HK-2 (cell line): ENCODE data around the gene PTPRM.

Experiments used
- DNase-seq: peaks from one replicate; pipeline ENCODE4 v3.0.0-alpha.2; 2018; ENCODE audit not compliant: unreplicated experiment

PTPRM gene

DNA sequence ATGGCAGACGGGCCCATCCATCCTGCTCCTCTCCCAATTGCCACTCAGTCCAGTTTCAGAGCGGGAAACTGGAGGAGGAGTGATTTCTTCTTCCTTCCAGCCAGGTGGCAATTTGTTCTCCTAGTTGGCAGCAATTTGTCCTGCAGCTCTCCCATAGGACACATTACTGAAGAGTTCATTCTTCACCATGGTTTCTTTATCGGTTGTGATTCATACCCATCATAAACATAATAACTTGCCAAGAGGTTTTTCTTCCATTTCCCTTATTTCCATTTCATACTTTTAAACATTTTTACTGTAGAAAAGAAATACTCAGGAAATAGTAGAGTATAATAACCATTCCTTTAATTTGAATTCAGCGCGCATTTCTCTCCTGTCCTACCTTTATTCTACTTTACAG is 664.2 kb downstream of the PTPRM start:
- no peak for DNase-seq

DNA sequence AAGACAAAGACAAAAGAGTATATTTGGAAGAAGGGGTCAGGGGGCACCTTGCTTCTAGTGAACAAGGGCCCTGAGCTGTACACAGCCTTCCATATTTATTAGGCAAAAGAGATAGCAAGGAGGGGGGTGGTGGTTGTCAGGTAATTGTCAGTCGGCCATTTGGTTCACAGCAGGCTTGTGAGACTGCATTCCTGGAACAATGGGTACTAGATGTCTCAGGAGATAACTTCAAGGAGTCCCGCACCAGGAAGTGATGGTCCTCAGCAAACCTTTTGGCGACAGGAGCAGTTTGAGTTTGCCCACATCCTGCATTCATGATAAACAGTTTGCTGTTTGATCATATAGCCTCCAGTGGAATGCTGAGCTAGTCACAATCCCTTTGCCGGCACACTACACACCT is 665.7 kb downstream of the PTPRM start:
- no peak for DNase-seq

DNA sequence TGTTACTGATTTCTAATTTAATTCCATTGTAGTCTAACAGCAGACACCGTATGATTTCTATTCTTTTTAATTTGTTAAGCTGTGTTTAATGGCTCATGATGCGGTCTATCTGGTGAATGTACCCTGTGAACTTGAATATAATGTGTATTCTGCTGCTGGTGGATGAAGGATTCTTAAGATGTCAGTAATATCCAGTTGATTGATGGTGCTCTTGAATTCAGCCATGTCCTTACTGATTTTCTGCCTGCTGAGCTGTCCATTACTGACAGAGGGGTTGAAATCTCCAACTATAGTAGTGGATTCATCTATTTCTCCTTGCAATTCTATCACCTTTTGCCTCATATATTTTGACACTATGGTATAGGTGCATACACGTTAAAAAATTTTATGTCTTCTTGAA is 668.8 kb downstream of the PTPRM start:
- no peak for DNase-seq

DNA sequence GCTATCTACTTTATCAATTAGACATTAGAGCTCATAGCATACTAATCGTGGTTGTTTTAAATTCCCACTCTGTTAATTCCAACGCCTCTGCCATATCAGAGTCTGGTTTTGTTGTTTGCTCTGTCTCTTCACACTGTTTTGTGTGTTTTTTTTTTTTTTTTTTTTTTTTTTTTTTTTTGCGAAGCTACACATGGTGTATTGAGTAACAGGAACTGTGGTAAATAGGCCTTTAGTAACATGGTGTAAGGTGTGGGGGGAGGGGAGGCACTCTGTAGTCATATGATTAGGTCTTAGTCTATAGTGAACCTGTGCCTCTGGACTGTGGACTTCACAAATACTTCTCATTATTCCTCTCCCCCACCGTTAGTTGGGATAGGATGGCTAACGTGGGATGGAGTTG is 671.4 kb downstream of the PTPRM start:
- no peak for DNase-seq

DNA sequence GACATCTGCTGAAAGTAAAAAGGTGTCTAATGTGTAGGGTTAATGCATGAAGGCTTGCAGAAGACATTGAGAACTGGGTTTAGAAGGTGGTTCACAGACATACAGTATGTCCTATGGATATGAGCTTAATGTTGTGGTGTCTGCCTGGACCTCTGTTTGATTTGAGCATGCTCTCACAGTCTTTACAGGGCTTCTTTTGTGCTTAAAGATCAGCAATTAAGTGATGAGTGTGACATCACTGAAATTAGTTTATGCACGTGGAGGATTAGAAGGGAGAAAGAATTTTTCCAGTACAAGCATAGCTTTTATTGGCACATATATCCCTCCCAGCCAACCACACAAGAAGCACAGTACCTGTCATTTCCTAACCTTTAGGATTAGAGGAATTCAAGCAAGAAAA is 674.6 kb downstream of the PTPRM start:
- no peak for DNase-seq

DNA sequence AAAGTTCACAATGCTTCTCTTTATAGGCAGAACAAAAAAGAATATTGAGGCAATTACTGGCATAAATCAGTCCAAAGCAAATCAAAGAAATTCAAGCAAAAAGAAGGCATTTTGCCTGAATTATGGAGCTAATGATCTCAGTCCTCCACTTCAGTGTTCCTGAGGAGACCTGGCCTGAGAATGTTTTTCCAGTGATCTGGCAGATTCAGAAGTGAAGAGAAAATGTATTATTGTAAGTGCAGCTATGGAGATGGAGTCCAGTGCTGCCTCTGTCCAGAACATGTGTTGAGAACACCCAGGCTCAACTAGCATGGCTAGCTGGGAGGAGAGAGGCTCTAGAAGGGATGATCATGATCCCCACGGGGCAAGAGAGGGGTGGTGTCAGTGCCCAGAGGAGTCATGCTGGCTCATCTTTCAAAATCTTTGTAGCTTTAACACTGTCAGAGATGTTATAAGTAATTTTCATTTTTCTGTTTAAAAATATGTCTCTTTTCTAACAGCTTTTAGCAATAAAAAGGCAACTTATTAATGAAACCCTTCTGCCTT is 675.1 kb downstream of the PTPRM start:
- DNase-seq, result no peak

DNA sequence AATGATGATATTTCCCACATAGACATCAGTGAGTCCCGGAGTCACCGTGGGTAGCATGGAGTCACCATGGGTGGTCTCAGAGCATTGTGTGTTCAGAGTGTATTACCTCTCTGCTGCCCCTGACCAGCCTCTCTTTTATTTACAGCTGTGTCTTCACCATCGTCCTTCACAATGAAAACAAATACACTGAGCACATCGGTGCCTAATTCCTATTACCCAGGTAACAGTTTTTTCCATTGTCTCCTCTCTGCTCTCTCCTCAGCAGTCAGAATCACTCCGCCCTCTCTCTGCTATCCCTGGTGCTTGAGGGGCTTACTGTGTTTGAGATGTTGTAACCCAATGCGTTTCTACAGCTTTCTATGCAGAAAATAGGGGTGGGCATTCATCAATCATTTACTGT is 680.6 kb downstream of the PTPRM start:
- DNase-seq, result no peak

DNA sequence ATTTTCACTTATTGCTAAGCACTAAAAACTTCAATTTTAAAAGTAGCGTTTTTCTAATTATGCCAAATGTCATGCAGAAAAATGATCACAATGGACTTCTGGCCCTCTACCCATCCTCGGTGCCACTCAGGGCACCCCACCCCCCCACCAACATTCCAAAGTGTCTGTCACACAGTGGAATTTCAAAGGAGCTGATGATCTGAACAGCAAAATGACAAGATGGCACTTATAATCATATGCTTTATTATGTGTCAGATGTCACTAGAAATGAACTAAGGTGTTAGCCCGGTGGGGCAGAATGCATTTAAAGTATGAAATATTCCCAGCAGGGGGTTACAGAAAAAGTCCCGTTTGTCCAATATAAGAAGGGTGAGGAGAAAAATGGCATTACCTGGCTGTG is 681.5 kb downstream of the PTPRM start:
- no peak for DNase-seq

DNA sequence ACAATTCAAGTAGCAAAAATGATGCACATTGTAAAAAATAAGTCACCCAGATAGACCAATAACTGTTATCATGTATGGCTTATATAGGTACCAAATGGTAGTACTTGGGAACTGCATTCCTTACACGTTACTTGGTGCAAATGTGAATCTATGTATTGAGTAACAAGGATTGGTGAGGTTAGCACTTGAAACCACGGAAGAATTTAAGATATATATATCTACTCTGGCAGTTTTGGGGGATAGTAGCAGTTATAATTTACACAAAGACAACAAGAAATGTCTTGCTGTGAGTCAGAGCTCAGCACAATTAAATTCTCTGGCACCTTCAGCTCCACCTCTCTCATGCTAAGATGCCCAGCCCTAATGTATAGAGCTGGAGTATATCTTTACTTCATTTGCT is 682.7 kb downstream of the PTPRM start:
- DNase-seq, result no peak

DNA sequence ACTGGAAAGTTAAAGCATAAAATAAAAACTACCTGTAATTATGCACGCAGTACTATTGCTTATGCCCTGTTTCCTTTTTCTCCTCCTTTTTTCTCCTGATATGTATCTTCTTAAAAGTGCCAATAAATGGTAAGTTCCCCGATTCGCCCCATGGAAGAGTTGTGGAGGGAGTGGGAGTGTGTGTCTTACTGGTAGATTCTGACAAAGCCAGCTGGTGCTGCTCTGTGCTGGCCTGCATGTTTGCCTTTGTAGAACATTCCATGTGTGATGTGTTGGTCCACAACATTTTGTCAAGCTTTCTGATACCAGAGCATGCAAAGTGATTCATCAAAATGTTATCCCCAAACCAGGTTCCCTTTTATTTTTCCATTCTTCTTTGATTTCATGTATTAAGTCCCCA is 685.3 kb downstream of the PTPRM start:
- no peak for DNase-seq

DNA sequence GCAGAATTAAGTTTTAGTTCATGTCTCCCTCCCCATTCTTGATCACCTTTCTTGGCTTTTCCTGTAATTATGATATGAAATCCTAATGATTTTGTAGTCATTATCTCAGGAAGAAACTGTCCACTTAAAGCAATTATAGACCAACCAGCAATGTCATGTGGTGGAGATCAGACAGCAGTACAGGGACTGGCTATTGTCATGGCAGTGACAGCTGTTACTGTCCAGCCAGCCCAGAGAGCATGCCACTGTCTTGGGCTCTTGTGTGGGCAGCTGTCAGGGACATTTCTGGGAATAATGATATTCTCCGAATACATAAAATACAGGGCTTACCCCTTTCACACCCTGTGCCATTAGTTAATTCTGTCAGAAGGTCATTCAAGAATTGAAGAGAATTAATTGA is 686.8 kb downstream of the PTPRM start:
- no peak for DNase-seq

DNA sequence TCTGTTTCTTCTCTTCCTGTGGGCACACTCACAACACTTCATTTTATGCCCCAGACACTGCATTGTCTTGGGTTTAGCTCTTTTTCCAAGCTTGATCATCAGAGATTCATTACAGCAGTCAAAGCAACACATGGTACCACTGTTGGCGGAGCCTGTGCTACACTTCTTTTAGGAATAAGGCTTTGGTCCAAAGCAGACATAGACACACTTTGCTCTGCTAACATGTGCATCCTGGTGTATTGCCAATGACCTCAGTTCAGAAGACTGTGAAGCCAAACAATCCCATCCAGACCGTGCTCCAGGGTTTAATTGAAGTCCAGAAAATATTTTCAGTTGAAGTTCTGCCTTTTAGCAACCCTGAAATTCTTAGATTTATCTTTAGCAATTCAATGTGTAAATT is 687.5 kb downstream of the PTPRM start:
- no peak for DNase-seq

DNA sequence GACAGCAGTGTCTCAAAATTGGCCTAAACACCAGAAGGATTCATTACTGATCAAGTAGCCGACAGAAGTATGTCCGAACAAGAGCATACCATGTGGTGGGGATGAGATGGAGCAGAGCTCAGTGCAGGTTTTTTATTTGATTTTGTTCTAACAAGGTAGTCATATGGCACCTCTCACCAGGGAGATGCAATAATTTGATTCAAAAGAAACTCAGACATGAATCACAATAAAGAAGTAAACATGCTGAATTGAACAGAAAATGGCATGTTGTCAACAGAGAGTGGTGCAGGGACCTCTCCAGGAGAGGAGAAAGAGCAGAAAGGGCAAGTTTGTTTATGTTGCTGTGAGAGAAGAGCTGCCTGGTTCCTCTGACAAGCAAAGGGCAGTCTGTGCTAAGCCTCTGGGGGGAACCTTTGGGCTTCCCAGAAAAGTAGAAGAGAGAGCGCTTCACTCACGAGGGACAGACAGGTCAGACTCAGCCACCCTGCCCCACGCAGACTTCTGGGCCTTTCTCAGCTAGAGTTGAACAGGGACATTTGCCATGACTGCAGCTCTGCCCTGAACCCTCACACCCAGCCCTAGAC is 690.8 kb downstream of the PTPRM start:
- no peak for DNase-seq

DNA sequence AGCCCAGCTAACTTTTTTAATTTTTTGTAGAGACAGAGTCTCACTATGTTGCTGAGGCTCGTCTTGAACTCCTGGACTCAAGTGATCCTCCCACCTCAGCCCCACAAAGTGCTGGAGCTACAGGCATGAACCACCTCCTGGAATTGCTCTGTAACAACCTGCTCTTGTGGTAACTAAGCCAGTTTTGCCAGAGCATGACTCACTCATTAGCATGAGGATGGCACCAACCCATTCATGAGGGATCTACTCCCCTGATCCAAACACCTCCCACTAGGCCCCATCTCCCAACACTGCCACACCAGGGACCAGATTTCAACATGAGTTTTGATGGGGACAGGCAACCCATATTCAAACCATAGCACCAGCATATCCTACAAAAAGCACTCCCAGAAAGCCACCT is 693.2 kb downstream of the PTPRM start:
- DNase-seq, result no peak

DNA sequence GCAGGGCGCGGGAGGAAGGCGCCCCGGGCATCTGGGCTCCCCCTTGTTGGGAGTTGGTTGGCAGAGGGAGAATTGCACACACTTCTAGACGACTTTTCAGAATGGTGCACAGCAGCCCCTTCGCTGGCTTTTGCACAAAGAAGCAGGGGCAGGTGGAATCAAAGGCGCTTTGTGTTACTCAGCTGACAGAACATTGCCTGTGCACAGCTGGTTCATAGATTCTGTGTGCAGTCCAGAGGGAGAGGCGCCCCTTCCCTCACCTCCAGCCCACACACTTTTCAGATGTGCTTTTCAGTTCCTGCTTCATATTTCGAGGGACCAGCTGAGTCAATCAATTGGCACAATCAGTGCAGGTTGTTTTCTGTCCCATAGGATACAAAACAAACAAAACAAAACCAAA is 693.7 kb downstream of the PTPRM start:
- no peak for DNase-seq

DNA sequence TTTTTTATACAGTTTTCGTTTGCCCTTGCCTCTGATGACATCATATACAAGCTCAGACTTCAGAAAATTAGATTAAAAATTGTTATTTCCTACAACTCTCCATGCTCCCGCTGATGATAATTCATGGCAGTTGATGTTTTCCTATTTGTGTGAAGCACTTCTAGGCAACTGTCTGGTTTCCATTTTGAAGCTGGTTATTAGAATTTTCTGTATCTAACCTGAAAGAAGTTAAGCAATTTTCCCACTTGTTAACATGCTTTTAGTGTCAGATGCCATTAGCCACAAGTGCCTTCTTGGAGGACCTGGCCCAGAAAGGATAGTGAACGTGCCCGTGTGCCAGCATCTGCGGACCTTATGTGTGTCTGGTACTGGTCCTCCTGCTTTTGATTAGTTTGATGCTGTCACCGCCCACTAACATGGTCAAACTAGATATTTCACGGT is 694.6 kb downstream of the PTPRM start:
- DNase-seq, result no peak

DNA sequence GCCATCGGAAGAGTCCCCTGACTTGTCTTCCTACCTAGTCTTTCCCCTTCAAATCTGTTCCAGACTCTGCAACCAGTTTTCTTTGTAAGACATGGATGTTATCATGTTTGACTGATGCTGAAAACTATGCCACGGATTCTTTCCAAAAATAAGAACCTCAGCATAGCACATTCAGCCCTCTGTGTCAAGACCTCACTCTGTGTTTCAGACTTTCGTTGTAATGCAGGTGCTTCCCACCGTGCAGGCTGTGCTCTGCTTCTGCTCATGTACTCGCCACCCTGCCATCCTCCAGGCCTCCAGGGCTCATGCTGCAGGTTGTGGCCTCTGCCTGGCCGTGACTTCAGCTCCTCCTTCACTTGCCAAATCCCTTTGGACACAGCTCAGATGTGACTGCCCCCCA is 695.1 kb downstream of the PTPRM start:
- no peak for DNase-seq

DNA sequence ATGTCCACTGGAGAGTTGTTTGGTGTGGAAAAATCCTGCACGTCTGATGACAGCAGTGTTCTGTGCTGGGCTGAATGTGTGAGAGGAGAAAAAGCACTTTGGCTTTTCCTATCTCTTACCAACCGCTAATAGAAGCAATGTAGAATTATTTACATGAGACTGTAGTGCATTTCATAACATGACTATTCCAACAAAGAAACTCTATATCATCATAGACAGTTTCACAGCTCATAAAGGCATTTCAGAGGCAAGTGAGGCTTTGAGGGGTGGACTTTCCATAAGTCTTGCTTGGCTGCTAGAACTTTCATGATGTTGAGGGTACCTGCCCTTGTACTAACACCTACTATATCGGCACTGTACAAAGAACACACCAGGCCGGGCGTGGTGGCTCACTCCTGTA is 697.0 kb downstream of the PTPRM start:
- no peak for DNase-seq

DNA sequence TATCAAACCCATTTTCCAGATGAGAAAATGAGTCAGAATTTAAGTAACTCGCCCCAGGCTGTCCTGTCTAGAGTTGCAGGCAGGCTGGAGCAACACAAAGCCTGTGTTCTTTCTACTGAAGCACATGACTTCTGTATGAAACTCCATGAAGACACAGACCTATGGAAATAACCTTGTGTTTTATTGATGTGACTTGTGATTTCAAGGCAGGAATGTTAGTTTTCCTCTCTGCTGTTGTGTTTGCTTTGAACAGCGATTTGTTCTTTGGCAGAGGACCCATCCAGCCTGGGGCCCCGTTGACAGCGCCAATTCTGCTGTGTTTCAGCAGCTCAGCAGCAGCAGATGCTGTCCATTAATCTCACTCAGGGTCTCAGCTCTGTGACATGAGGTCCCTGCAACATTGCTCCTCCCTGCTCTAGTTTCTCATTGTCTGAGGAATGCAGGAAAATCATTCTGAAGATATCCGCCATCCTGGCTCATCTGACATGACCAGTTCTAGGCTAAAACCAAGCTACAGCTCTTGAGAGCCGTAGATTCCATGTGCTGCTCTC is 697.8 kb downstream of the PTPRM start:
- no peak for DNase-seq

DNA sequence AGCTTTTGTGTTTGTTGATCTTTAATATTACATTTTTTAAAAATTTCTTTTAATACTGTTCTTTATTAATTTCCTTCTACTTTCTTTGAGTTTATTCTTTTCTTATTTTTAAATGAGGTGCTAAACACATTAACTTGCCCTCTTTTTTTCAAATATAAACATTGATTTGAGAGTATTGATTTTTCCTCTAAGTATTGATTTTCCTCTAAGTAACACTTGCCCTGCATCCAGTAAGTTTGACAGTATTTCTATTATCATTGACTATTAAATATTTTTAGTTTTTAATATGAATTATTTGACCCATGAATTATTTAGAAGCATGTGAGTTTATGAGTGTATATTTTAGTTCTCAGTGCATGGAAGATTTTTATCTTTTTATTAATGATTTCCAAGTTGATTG is 705.1 kb downstream of the PTPRM start:
- no peak for DNase-seq

DNA sequence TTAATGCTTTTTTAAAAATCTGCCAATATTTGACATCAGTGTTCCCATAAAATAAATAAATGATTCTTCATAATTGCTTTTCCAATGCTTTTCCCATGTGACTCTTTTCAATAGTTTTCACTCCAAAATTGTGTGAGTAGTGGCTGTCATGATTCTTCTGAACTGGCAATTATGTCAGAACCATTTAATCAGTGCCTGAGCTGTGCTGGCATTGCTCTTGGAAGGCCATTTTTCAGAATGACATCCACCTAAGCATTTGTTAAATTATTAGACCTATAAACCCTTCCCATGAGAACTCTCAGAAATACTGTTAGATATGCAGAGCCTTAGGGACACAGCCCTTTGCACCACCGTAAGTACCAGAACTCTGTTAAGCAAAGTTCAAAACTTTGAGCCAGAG is 707.3 kb downstream of the PTPRM start:
- DNase-seq, result no peak

DNA sequence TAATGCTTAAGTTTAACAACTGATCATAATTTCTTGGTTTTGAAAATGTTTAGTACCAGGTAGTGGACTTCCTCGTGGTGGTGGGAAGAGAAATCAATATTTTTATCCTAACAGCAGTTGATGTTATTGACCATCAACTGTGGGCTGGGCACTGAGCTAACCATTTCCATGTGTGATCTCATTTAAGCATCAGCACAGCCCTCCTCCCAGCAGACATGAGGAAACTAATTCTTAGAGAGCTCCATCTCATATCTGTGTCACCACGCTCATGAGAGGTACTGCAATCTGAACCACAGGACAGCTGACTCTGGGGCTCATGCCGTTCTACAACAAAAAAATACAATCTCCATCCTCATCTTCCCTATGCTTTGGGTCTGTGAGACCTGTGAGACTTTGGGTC is 709.3 kb downstream of the PTPRM start:
- no peak for DNase-seq

DNA sequence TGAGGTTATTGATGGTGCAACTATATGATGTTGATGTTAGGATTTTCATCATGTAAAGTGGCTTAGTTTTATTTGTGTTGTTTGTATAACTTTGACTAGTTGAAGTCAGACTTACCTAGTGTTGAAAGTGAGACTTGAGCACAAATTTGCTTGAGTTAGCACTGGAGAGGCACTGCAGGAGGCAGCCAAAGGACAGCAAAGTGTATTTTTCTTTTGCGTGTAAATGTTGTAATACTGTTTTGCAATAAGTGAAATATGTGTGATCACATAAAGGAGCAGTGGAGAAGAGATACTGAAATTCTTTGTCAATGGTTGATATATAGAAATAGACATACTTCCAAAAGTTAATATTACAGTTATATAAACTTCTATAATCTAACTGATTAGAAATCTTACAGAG is 710.2 kb downstream of the PTPRM start:
- DNase-seq, result no peak

DNA sequence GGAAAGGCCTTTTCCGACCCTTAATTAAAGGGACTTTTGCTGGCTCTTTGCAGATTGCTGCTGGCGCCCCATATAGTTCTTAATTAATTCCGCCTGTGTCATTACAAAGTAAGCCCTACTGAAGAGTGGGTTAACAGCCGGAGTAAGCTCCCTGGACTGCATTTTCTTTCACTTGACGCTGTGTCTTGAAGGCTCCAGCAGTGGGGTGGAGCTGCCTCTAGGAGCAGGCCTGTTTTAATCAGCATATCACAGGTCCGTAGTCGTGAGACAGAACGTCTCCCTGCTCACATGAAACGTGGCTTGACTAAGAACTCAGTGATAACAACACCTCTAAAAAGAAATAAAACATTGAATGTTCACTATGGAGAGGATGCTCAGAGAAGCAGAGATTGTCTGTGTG is 712.2 kb downstream of the PTPRM start:
- no peak for DNase-seq
